GM12878 (cell line): ENCODE results near the gene MB21D2. TPM values are rescaled to one million over a fixed set of nuclear protein-coding genes. Genes with fewer than 3 reads are reported as not detected.

Source experiments
- ASH2L ChIP-seq: fragments of 300-600, 200-600 bp; sonication (generic); IDR thresholded peaks from 2 replicates; pipeline ENCODE4 v1.6.1; 2017; ENCODE audit warnings: low read depth, mild to moderate bottlenecking, borderline replicate concordance
- ATF7 ChIP-seq: fragments of 450-650 bp; IDR thresholded peaks from 2 replicates; pipeline ENCODE4 v1.6.1; 2016; ENCODE audit warnings: low read depth, mild to moderate bottlenecking
- BACH1 ChIP-seq: fragments of 450-650 bp; IDR thresholded peaks from 2 replicates; pipeline ENCODE4 v1.6.1; 2017; ENCODE audit warnings: mild to moderate bottlenecking, borderline replicate concordance
- CREB1 ChIP-seq: IDR thresholded peaks from 2 replicates; pipeline ENCODE4 v1.6.1; 2012; ENCODE audit warnings: low read depth, mild to moderate bottlenecking, inconsistent platforms
- DPF2 ChIP-seq: fragments of 450-650 bp; IDR thresholded peaks from 2 replicates; pipeline ENCODE4 v1.6.1; 2017; ENCODE audit warnings: mild to moderate bottlenecking
- HDAC2 ChIP-seq: fragments of 200-600 bp; sonication (generic); IDR thresholded peaks from 2 replicates; pipeline ENCODE4 v1.6.1; 2017
- KDM1A ChIP-seq: fragments of 200-600 bp; sonication (generic); IDR thresholded peaks from 2 replicates; pipeline ENCODE4 v1.6.1; 2016; ENCODE audit warnings: borderline replicate concordance
- NFIC ChIP-seq: IDR thresholded peaks from 2 replicates; pipeline ENCODE4 v1.6.1; 2012; ENCODE audit warnings: low read depth, mild to moderate bottlenecking, inconsistent platforms, low read length, moderate library complexity
- RAD21 ChIP-seq: IDR thresholded peaks from 2 replicates; pipeline ENCODE4 v1.6.1; 2011; ENCODE audit warnings: mild to moderate bottlenecking, low read depth, low read length, moderate library complexity; ENCODE audit not compliant: insufficient read depth
- SPI1 ChIP-seq: IDR thresholded peaks from 2 replicates; pipeline ENCODE4 v1.6.1; 2011; ENCODE audit warnings: low read depth, mild to moderate bottlenecking, low read length, moderate library complexity, borderline replicate concordance; ENCODE audit not compliant: insufficient read depth
- SRF ChIP-seq, 2 experiments: IDR thresholded peaks; 2 replicates each; pipeline ENCODE4 v1.6.1; 2011; ENCODE audit warnings: low read depth in 2 of 2, low read length in 2 of 2, mild to moderate bottlenecking in 1 of 2, moderate library complexity in 1 of 2
- STAT3 ChIP-seq: IDR thresholded peaks from 2 replicates; pipeline ENCODE4 v1.6.1; 2011; ENCODE audit warnings: low read depth, low read length, improper control_type of control experiment
- SUPT20H ChIP-seq: IDR thresholded peaks from 2 replicates; pipeline ENCODE4 v1.6.1; 2011; ENCODE audit warnings: low read depth, mild to moderate bottlenecking, low read length, moderate library complexity, borderline replicate concordance; ENCODE audit not compliant: control insufficient read depth
- TARDBP ChIP-seq: IDR thresholded peaks from 2 replicates; pipeline ENCODE4 v1.6.1; 2016; ENCODE audit warnings: borderline replicate concordance
- TCF12 ChIP-seq: IDR thresholded peaks from 2 replicates; pipeline ENCODE4 v1.6.1; 2011; ENCODE audit warnings: low read depth, mild to moderate bottlenecking, low read length
- ZNF24 ChIP-seq: fragments of 450-650 bp; IDR thresholded peaks from 2 replicates; pipeline ENCODE4 v1.6.1; 2017; ENCODE audit warnings: antibody characterized with exemption, mild to moderate bottlenecking
- polyA plus RNA-seq, 11 experiments: library from polyadenylated mRNA; depleted of rRNA in 4 of 11; unstranded in 6 of 11; stranded (reverse) in 5 of 11; fragments of >200 nt; fragmentation: Nextera tagmentation in 4 of 11; fragmentation: Illumina TruSeq in 1 of 11; extraction: Ambion mirVana in 4 of 11; extraction: Trizol in 1 of 11; gene quantifications; 1 replicate in 1 of 11; 2 replicates in 10 of 11; pipeline versions ENCODE4 v1.2.1 to v1.2.3, GENCODE V29; 2011 to 2016; ENCODE audit warnings: inconsistent platforms in 2 of 11, missing spikeins in 2 of 11, low read depth in 1 of 11
- total RNA-seq, 4 experiments: library from RNA; depleted of rRNA in 3 of 4; stranded (reverse); fragments of >200 nt in 3 of 4; fragmentation: Illumina TruSeq in 1 of 4; extraction: Trizol in 1 of 4; gene quantifications; 2 replicates each; pipeline versions ENCODE4 v1.2.1 to v1.2.3, GENCODE V29; 2013 to 2021
- TF ChIP-seq, protein P1 (sequence below): fragments of 450-650 bp; IDR thresholded peaks from 2 replicates; pipeline ENCODE4 v1.6.1; 2018; ENCODE audit warnings: borderline replicate concordance, mild to moderate bottlenecking; ENCODE audit not compliant: partially characterized antibody
- TF ChIP-seq, protein P2 (sequence below): IDR thresholded peaks from 2 replicates; pipeline ENCODE4 v1.6.1; 2011; ENCODE audit warnings: borderline replicate concordance, low read depth, mild to moderate bottlenecking, moderate library complexity, mixed read lengths, low read length; ENCODE audit not compliant: insufficient read depth; ENCODE audit errors: extremely low read length
- TF ChIP-seq, protein P3 (sequence below): IDR thresholded peaks from 2 replicates; pipeline ENCODE4 v1.6.1; 2011; ENCODE audit warnings: low read depth, mild to moderate bottlenecking, low read length, moderate library complexity, borderline replicate concordance; ENCODE audit errors: extremely low read depth
- TF ChIP-seq, protein P4 (sequence below): IDR thresholded peaks from 2 replicates; pipeline ENCODE4 v1.6.1; 2012; ENCODE audit warnings: low read length, inconsistent platforms
- TF ChIP-seq, protein P5 (sequence below): fragments of 450-650 bp; IDR thresholded peaks from 2 replicates; pipeline ENCODE4 v1.6.1; 2017; ENCODE audit warnings: mild to moderate bottlenecking, low read depth, inconsistent platforms; ENCODE audit not compliant: poor library complexity, severe bottlenecking
- TF ChIP-seq, protein P6 (sequence below): fragments of 450-650 bp; IDR thresholded peaks from 2 replicates; pipeline ENCODE4 v1.6.1; 2016; ENCODE audit warnings: mild to moderate bottlenecking

Gene MB21D2
- total and polyA plus RNA-seq, 10 of the 15 experiments (the other 5 are each of a cell fraction or from before 2014, with no cell fraction given): 7.9 to 21.2 (median 15.3) TPM

DNA sequence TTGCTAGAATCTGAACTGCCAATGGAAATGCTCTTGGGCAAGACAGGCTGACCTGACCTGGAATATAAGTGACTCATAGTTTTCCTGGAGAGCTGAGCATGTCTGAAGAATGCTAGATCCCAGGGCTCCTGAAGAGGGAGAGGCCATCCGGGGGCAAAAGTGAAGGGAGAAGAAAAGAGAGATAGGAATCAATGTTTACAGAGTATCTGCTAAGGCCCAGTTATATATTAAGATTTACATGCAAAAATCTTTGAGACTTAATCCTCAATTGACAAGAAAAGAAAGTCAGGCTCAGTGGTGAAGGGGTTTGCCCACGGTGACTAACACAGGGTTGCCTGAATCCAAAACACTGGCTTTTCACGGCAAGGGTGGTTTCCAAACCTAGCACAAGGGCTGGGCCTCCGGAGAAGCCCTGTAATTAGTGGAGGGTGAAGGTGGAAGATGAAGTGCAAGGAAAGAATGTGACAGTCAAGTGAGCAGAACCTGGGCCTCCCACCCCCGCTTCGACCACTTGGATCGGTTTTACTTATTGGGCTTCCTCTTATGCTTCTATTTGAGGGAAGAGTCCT lies 98.6 kb downstream of the MB21D2 start (continued):
- no peak for TF ChIP-seq RAD21
- peak; percentile 38; the same call in 1 of the 2 replicates for TF ChIP-seq BACH1
- TF ChIP-seq TARDBP: no peak
- TF ChIP-seq, protein P1, sequence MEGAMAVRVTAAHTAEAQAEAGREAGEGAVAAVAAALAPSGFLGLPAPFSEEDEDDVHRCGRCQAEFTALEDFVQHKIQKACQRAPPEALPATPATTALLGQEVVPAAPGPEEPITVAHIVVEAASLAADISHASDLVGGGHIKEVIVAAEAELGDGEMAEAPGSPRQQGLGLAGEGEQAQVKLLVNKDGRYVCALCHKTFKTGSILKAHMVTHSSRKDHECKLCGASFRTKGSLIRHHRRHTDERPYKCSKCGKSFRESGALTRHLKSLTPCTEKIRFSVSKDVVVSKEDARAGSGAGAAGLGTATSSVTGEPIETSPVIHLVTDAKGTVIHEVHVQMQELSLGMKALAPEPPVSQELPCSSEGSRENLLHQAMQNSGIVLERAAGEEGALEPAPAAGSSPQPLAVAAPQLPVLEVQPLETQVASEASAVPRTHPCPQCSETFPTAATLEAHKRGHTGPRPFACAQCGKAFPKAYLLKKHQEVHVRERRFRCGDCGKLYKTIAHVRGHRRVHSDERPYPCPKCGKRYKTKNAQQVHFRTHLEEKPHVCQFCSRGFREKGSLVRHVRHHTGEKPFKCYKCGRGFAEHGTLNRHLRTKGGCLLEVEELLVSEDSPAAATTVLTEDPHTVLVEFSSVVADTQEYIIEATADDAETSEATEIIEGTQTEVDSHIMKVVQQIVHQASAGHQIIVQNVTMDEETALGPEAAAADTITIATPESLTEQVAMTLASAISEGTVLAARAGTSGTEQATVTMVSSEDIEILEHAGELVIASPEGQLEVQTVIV: no peak
- TF ChIP-seq CREB1: peak; percentile 29; the same call in 1 of the 2 replicates
- peak; percentile 73; the same call in 1 of the 2 replicates for TF ChIP-seq NFIC
- TF ChIP-seq, protein P2, sequence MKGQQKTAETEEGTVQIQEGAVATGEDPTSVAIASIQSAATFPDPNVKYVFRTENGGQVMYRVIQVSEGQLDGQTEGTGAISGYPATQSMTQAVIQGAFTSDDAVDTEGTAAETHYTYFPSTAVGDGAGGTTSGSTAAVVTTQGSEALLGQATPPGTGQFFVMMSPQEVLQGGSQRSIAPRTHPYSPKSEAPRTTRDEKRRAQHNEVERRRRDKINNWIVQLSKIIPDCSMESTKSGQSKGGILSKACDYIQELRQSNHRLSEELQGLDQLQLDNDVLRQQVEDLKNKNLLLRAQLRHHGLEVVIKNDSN: no peak
- peak; percentile 72; the same call in 1 of the 2 replicates for TF ChIP-seq DPF2
- no peak for TF ChIP-seq SUPT20H
- peak; percentile 44; the same call in 1 of the 2 replicates for TF ChIP-seq SPI1
- no peak for TF ChIP-seq ASH2L
- no peak for TF ChIP-seq KDM1A
- TF ChIP-seq SRF (IDR thresholded peaks at IDR 0.05; ENCODE audit: low read depth in 2 of 2, low read length in 2 of 2): no peak
- TF ChIP-seq, protein P3, sequence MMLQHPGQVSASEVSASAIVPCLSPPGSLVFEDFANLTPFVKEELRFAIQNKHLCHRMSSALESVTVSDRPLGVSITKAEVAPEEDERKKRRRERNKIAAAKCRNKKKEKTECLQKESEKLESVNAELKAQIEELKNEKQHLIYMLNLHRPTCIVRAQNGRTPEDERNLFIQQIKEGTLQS: no peak
- TF ChIP-seq ATF7: peak; percentile 61; the same call in 1 of the 2 replicates
- TF ChIP-seq, protein P4, sequence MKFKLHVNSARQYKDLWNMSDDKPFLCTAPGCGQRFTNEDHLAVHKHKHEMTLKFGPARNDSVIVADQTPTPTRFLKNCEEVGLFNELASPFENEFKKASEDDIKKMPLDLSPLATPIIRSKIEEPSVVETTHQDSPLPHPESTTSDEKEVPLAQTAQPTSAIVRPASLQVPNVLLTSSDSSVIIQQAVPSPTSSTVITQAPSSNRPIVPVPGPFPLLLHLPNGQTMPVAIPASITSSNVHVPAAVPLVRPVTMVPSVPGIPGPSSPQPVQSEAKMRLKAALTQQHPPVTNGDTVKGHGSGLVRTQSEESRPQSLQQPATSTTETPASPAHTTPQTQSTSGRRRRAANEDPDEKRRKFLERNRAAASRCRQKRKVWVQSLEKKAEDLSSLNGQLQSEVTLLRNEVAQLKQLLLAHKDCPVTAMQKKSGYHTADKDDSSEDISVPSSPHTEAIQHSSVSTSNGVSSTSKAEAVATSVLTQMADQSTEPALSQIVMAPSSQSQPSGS: peak; percentile 42; the same call in 1 of the 2 replicates
- 0 out of 2 replicates have a peak, but pooled peaks have one; percentile 41 for TF ChIP-seq ZNF24
- no peak for TF ChIP-seq TCF12
- TF ChIP-seq, protein P5, sequence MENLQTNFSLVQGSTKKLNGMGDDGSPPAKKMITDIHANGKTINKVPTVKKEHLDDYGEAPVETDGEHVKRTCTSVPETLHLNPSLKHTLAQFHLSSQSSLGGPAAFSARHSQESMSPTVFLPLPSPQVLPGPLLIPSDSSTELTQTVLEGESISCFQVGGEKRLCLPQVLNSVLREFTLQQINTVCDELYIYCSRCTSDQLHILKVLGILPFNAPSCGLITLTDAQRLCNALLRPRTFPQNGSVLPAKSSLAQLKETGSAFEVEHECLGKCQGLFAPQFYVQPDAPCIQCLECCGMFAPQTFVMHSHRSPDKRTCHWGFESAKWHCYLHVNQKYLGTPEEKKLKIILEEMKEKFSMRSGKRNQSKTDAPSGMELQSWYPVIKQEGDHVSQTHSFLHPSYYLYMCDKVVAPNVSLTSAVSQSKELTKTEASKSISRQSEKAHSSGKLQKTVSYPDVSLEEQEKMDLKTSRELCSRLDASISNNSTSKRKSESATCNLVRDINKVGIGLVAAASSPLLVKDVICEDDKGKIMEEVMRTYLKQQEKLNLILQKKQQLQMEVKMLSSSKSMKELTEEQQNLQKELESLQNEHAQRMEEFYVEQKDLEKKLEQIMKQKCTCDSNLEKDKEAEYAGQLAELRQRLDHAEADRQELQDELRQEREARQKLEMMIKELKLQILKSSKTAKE: no peak
- TF ChIP-seq, protein P6, sequence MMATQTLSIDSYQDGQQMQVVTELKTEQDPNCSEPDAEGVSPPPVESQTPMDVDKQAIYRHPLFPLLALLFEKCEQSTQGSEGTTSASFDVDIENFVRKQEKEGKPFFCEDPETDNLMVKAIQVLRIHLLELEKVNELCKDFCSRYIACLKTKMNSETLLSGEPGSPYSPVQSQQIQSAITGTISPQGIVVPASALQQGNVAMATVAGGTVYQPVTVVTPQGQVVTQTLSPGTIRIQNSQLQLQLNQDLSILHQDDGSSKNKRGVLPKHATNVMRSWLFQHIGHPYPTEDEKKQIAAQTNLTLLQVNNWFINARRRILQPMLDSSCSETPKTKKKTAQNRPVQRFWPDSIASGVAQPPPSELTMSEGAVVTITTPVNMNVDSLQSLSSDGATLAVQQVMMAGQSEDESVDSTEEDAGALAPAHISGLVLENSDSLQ: peak; percentile 48; the same call in 1 of the 2 replicates
- TF ChIP-seq HDAC2: no peak
- no peak for TF ChIP-seq STAT3
